ENCODE results near the gene GRID1.

DNA sequence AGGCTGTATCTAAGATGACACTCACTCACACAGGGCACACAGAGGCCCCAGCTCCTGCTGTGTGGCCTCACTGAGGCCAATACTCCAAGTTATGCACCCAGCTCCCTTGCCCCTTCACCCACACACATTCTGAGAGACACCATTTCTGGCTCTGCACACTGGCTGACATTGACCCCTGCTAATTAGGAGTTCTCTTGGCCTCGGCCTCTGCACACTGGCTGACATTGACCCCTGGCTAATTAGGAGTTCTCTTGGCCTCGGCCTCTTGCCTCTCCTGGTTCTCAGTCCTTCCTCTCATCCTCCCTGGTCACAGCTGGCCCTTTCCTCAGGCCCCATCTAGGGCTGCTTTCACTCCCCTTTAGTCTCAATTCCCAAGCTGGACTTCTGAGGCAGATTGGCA is 97.3 kb downstream of the GRID1 start:
- TF ChIP-seq, protein P1, sequence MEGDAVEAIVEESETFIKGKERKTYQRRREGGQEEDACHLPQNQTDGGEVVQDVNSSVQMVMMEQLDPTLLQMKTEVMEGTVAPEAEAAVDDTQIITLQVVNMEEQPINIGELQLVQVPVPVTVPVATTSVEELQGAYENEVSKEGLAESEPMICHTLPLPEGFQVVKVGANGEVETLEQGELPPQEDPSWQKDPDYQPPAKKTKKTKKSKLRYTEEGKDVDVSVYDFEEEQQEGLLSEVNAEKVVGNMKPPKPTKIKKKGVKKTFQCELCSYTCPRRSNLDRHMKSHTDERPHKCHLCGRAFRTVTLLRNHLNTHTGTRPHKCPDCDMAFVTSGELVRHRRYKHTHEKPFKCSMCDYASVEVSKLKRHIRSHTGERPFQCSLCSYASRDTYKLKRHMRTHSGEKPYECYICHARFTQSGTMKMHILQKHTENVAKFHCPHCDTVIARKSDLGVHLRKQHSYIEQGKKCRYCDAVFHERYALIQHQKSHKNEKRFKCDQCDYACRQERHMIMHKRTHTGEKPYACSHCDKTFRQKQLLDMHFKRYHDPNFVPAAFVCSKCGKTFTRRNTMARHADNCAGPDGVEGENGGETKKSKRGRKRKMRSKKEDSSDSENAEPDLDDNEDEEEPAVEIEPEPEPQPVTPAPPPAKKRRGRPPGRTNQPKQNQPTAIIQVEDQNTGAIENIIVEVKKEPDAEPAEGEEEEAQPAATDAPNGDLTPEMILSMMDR (conservative IDR thresholded peaks at IDR 0.05): no peak
- no peak for TF ChIP-seq EZH2 (IDR thresholded peaks at IDR 0.05; ENCODE audit: low read depth)
